ENCODE measurements around the gene SPAG5.

DNA sequence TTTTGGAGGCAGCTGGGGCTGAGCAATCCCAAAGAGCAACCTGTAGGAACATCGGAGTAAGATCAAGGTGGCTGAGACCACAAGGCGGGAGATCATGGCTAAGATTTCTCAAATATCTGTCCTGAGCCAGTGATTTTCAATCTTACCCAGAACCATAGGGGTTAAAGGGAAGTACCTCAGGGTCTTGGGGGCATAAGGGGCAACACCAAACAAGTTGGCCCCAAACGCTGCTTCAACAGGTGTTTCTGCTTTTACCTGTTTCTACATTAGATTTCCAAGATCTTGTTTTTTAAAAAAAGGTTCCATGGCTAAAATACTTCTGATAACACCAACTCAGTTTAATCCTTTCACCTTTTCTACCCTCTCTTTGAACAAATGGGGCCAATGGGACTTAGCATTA is 43.8 kb downstream of the SPAG5 start:
- TF ChIP-seq, protein P1, sequence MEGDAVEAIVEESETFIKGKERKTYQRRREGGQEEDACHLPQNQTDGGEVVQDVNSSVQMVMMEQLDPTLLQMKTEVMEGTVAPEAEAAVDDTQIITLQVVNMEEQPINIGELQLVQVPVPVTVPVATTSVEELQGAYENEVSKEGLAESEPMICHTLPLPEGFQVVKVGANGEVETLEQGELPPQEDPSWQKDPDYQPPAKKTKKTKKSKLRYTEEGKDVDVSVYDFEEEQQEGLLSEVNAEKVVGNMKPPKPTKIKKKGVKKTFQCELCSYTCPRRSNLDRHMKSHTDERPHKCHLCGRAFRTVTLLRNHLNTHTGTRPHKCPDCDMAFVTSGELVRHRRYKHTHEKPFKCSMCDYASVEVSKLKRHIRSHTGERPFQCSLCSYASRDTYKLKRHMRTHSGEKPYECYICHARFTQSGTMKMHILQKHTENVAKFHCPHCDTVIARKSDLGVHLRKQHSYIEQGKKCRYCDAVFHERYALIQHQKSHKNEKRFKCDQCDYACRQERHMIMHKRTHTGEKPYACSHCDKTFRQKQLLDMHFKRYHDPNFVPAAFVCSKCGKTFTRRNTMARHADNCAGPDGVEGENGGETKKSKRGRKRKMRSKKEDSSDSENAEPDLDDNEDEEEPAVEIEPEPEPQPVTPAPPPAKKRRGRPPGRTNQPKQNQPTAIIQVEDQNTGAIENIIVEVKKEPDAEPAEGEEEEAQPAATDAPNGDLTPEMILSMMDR (IDR thresholded peaks at IDR 0.05; ENCODE audit: low read length) = no peak
- TF ChIP-seq EZH2 (optimal IDR thresholded peaks at IDR 0.05; ENCODE audit: low read depth, low read length) = no peak
